Measurements from ENCODE around the gene TPRA1.

TPRA1 gene

GRCh38 chr3:127604546-127605165 is 14.1 kb upstream of the TPRA1 start:
- CTCF ChIA-PET: interaction anchor here (0.6 kb wide), 1 partner anchor 131 kb away, joined by 3 read pairs; no protein-coding TSS in a partner anchor
- TF ChIP-seq, protein P1, sequence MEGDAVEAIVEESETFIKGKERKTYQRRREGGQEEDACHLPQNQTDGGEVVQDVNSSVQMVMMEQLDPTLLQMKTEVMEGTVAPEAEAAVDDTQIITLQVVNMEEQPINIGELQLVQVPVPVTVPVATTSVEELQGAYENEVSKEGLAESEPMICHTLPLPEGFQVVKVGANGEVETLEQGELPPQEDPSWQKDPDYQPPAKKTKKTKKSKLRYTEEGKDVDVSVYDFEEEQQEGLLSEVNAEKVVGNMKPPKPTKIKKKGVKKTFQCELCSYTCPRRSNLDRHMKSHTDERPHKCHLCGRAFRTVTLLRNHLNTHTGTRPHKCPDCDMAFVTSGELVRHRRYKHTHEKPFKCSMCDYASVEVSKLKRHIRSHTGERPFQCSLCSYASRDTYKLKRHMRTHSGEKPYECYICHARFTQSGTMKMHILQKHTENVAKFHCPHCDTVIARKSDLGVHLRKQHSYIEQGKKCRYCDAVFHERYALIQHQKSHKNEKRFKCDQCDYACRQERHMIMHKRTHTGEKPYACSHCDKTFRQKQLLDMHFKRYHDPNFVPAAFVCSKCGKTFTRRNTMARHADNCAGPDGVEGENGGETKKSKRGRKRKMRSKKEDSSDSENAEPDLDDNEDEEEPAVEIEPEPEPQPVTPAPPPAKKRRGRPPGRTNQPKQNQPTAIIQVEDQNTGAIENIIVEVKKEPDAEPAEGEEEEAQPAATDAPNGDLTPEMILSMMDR (conservative IDR thresholded peaks at IDR 0.05; ENCODE audit: low read depth): no peak
- POLR2A ChIA-PET (ENCODE audit: low non-redundant PET): no interaction called here
- H3K27ac ChIP-seq: no peak overlapping the region
- DNase-seq (ENCODE audit: low spot score): no peak

GRCh38 chr3:127604035-127604434 is 13.5 kb upstream of the TPRA1 start:
- CTCF ChIA-PET: no interaction called here
- TF ChIP-seq, protein P1 (conservative IDR thresholded peaks at IDR 0.05; ENCODE audit: low read depth): no peak
- no peak overlapping the region for H3K27ac ChIP-seq
- POLR2A ChIA-PET (ENCODE audit: low non-redundant PET): no interaction called here
- DNase-seq (ENCODE audit: low spot score): no peak

- DNase-seq (ENCODE audit: low spot score): no peak
- peak overlapping the region; percentile 15; the same call in 1 of the 2 replicates for H3K27ac ChIP-seq
- TF ChIP-seq, protein P1 (conservative IDR thresholded peaks at IDR 0.05; ENCODE audit: low read depth): no peak
- ChIA-PET CTCF (interaction anchor here (0.6 to 2.0 kb wide), 2 partner anchors 26 to 1193 kb away, joined by 6 to 10 read pairs; no protein-coding TSS in a partner anchor), POLR2A (ENCODE audit: low non-redundant PET) (no interaction called here)
Observed at GRCh38 chr3:127600749-127601456, 10.4 kb upstream of the TPRA1 start.

- TF ChIP-seq, protein P1 (conservative IDR thresholded peaks at IDR 0.05; ENCODE audit: low read depth): no peak
- POLR2A ChIA-PET (ENCODE audit: low non-redundant PET): interaction anchor here (0.5 to 0.6 kb wide), 2 partner anchors 8 to 1608 kb away, joined by 3 read pairs; no protein-coding TSS in a partner anchor
- DNase-seq (ENCODE audit: low spot score): peak; percentile 30
- peak overlapping the region; percentile 80 for H3K27ac ChIP-seq
- CTCF ChIA-PET: interaction anchor here (0.7 to 2.0 kb wide), 5 partner anchors 23 to 95 kb away, joined by 3 to 10 read pairs (median 5); no protein-coding TSS in a partner anchor
Observed at GRCh38 chr3:127598841-127599570, 8.5 kb upstream of the TPRA1 start.

DNA sequence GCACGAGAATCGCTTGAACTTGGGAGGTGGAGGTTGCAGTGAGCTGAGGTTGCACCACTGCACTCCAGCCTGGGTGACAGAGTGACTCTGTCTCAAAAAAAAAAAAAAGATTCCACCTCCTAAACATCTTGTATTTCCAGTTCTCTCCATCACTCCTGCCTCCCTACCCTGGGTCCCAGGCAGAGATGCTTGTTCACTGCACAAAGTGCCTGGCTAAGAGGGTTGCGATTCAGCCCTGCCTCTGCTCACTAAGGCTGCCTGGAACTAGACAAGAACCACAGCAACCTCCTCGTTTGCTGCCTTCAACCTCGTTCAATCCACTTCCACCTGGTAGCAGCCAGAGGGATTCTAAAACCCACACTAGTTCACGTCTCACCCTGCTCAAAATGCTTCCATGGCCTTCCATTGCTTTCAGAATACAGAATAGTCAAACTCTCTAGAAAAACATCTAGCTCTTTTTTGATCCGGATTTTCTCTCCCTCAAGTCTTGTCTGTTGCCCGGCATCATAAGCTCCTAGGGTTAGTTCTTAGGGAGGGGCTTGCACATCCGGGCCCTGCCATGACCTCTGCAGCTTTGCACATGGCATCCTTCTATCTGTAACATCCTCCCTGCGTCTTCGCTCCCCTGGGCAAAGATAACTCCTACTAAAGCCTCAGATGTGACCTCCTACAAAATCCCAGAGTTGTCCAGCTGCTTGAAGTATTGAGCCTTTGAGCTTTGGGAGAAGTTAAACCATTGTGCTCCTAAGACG is 6.7 kb upstream of the TPRA1 start:
- ChIA-PET POLR2A (ENCODE audit: low non-redundant PET) (no interaction called here), CTCF (no interaction called here)
- no peak for DNase-seq (ENCODE audit: low spot score)
- TF ChIP-seq, protein P1 (conservative IDR thresholded peaks at IDR 0.05; ENCODE audit: low read depth): no peak
- peak overlapping the region; percentile 80 for H3K27ac ChIP-seq

DNA sequence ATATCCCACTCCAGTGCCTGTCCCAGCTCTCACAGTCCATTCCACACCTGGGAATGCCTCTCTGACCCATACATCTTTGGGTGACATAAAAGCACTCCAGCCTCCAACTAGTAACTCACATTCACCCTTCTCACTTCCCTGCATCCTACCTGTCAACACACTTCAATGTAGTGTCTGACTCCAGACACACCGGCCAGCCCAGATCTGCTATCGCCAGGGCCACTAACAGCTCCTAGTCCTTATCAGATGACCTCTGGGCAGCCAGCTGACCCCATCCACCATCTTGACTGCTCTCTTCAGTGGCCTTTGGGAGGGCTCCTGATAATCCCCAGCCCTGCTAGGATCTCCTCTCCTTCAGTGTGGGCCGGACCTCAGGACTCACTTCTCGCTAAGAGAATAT is 4.8 kb upstream of the TPRA1 start:
- TF ChIP-seq, protein P1 (conservative IDR thresholded peaks at IDR 0.05; ENCODE audit: low read depth): no peak
- CTCF ChIA-PET: no interaction called here
- no peak for DNase-seq (ENCODE audit: low spot score)
- H3K27ac ChIP-seq: peak overlapping the region; percentile 20; the same call in 1 of the 2 replicates
- POLR2A ChIA-PET (ENCODE audit: low non-redundant PET): no interaction called here

Data from RWPE1 (cell line).